ENCODE data around the gene LAMC3.

Gene LAMC3

GRCh38 chr9:131008909-131009618 is at the start of gene LAMC3:
LAMC3 (plus strand) TSS chr9:131009174; CDS start chr9:131009215, 41 bp downstream.
- DNase-seq (ENCODE audit: low read depth in 2 of 2), result no peak

- DNase-seq (ENCODE audit: low read depth in 2 of 2), result no peak
Measured at GRCh38 chr9:130959809-130960334, 49.1 kb upstream of the LAMC3 start.

GRCh38 chr9:130960522-130961378 is 48.2 kb upstream of the LAMC3 start:
- no peak for DNase-seq (ENCODE audit: low read depth in 2 of 2)

GRCh38 chr9:130961511-130962300 is 47.3 kb upstream of the LAMC3 start:
- no peak for DNase-seq (ENCODE audit: low read depth in 2 of 2)

- no peak for DNase-seq (ENCODE audit: low read depth in 2 of 2)
Measured at GRCh38 chr9:130962418-130963316, 46.3 kb upstream of the LAMC3 start.

- DNase-seq (ENCODE audit: low read depth in 2 of 2), result no peak
Measured at GRCh38 chr9:130963337-130963908, 45.6 kb upstream of the LAMC3 start.

GRCh38 chr9:130963916-130964315 is 45.1 kb upstream of the LAMC3 start:
- DNase-seq (ENCODE audit: low read depth in 2 of 2), result no peak

GRCh38 chr9:130965680-130966079 is 43.3 kb upstream of the LAMC3 start:
- no peak for DNase-seq (ENCODE audit: low read depth in 2 of 2)

- no peak for DNase-seq (ENCODE audit: low read depth in 2 of 2)
Measured at GRCh38 chr9:130970052-130970451, 38.9 kb upstream of the LAMC3 start.

- DNase-seq (ENCODE audit: low read depth in 2 of 2), result no peak
Measured at GRCh38 chr9:130970855-130971254, 38.1 kb upstream of the LAMC3 start.

- no peak for DNase-seq (ENCODE audit: low read depth in 2 of 2)
Measured at GRCh38 chr9:130971294-130971849, 37.6 kb upstream of the LAMC3 start.

GRCh38 chr9:130972277-130972956 is 36.6 kb upstream of the LAMC3 start:
- DNase-seq (ENCODE audit: low read depth in 2 of 2), result no peak

GRCh38 chr9:130972957-130973685 is 35.9 kb upstream of the LAMC3 start:
- no peak for DNase-seq (ENCODE audit: low read depth in 2 of 2)

- DNase-seq (ENCODE audit: low read depth in 2 of 2), result no peak
Measured at GRCh38 chr9:130973686-130974281, 35.2 kb upstream of the LAMC3 start.

GRCh38 chr9:130974697-130975096 is 34.3 kb upstream of the LAMC3 start:
- no peak for DNase-seq (ENCODE audit: low read depth in 2 of 2)

GRCh38 chr9:130975156-130975555 is 33.8 kb upstream of the LAMC3 start:
- DNase-seq (ENCODE audit: low read depth in 2 of 2), result no peak

GRCh38 chr9:130975932-130976841 is 32.8 kb upstream of the LAMC3 start:
- DNase-seq (ENCODE audit: low read depth in 2 of 2), result no peak

All from activated CD8-positive, alpha-beta memory T cell treated with anti-CD3 and anti-CD28 coated beads for 4 hours (primary cell).